Activated CD8-positive, alpha-beta T cell treated with anti-CD3 and anti-CD28 coated beads for 36 hours (primary cell): Measurements from ENCODE around the gene OR8B8. TPM values are rescaled to one million over a fixed set of nuclear protein-coding genes. Genes with fewer than 3 reads are reported as not detected.

Experiments
- ATAC-seq: fragments of 200-7000 bp; cut with Tn5 transposase; one replicate; pipeline ENCODE4 v1.10.0; 2021; ENCODE audit warnings: mild to moderate bottlenecking, moderate library complexity
- CTCF ChIA-PET: fragments of 350-600 bp; sonication (Branson Sonifier 250); formaldehyde crosslinking; loops from one replicate; lab custom pipeline; 2021; ENCODE audit warnings: antibody characterized with exemption; lab: Charles Lee
- POLR2A ChIA-PET: fragments of 350-600 bp; sonication (Branson Sonifier 250); formaldehyde crosslinking; loops from one replicate; lab custom pipeline; 2021; ENCODE audit warnings: antibody characterized with exemption; lab: Charles Lee
- DNase-seq: peaks from one replicate; pipeline ENCODE4 v3.0.0-alpha.2; 2020
- H3K27ac Mint-ChIP-seq: one replicate; pipeline ENCODE4 v1.8.0; 2021; ENCODE audit warnings: mild to moderate bottlenecking, mixed read lengths
- H3K27me3 Mint-ChIP-seq: one replicate; pipeline ENCODE4 v1.8.0; 2021; ENCODE audit warnings: mixed read lengths
- H3K36me3 Mint-ChIP-seq: one replicate; pipeline ENCODE4 v1.8.0; 2021; ENCODE audit warnings: low read depth, mixed read lengths
- H3K4me1 Mint-ChIP-seq: one replicate; pipeline ENCODE4 v1.8.0; 2021; ENCODE audit warnings: low read depth, mixed read lengths
- H3K4me3 Mint-ChIP-seq: one replicate; pipeline ENCODE4 v1.8.0; 2021; ENCODE audit warnings: mild to moderate bottlenecking, moderate library complexity, mixed read lengths
- H3K9me3 Mint-ChIP-seq: one replicate; pipeline ENCODE4 v1.8.0; 2021; ENCODE audit warnings: mixed read lengths
- CTCF ChIP-seq: fragments of 200-600 bp; IDR thresholded peaks from one replicate; pipeline ENCODE4 v1.8.0; 2022; ENCODE audit warnings: antibody characterized with exemption, mild to moderate bottlenecking
- intact Hi-C: fragments of 100-400 bp; cut with micrococcal nuclease; formaldehyde crosslinking; loops from one replicate; pipeline ENCODE4 v1.10.0; 2022
- total RNA-seq, 2 experiments: library from RNA; stranded (reverse); gene quantifications; one replicate each; pipeline ENCODE4 v1.2.3, GENCODE V29; 2021

The OR8B8 gene
- total RNA-seq, 2 experiments from 2014 or later: not detected

GRCh38 chr11:124434699-124435098, 10.8 kb downstream of the OR8B8 start:
- ChIA-PET POLR2A (no interaction called here), CTCF (no interaction called here)
- Mint-ChIP-seq H3K9me3 (no peaks in the 10 kb centered on the region), H3K27ac (no peak overlapping the region), H3K36me3 (no peaks in the 10 kb centered on the region), H3K27me3 (peaks cover 7% of the 10 kb centered on the region), H3K4me1 (no peaks in the 10 kb centered on the region), H3K4me3 (no peak overlapping the region)
- DNase-seq (no peak), ATAC-seq (no peak)
- intact Hi-C loops: no loop called here
- TF ChIP-seq CTCF: no peak

- ATAC-seq (no peak), DNase-seq (no peak)
- Mint-ChIP-seq H3K9me3 (peaks cover 2% of the 10 kb centered on the region), H3K36me3 (no peaks in the 10 kb centered on the region), H3K4me3 (no peak overlapping the region), H3K27ac (no peak overlapping the region), H3K4me1 (no peaks in the 10 kb centered on the region), H3K27me3 (no peaks in the 10 kb centered on the region)
- intact Hi-C loops: no loop called here
- TF ChIP-seq CTCF: no peak
- ChIA-PET POLR2A (no interaction called here), CTCF (interaction anchor here (2.2 kb wide), 1 partner anchor 27 kb away, joined by 12 read pairs; no protein-coding TSS in a partner anchor)
Measured at GRCh38 chr11:124429599-124429998, 15.9 kb downstream of the OR8B8 start.

GRCh38 chr11:124424384-124424921, 21.0 kb downstream of the OR8B8 start, which contains the start of gene OR8B4:
Gene OR8B4 (minus strand): TSS chr11:124424871. CDS start chr11:124424871, 0 bp downstream.
- no peak within 1 kb of the TSS for H3K27ac Mint-ChIP-seq
- ATAC-seq: no peak
- CTCF ChIA-PET: interaction anchor here (0.9 kb wide), 1 partner anchor 9 kb away, joined by 3 read pairs; no protein-coding TSS in a partner anchor

GRCh38 chr11:124421043-124421442, 24.5 kb downstream of the OR8B8 start:
- no peak overlapping the region for H3K4me3 Mint-ChIP-seq
- ATAC-seq (no peak), DNase-seq (no peak)
- POLR2A ChIA-PET: no interaction called here
- H3K9me3 Mint-ChIP-seq: no peaks in the 10 kb centered on the region
- intact Hi-C loops: no loop called here
- no peak overlapping the region for H3K27ac Mint-ChIP-seq
- H3K27me3 Mint-ChIP-seq: peaks cover 14% of the 10 kb centered on the region
- no peak for TF ChIP-seq CTCF
- CTCF ChIA-PET: interaction anchor here (1.2 to 2.3 kb wide), 2 partner anchors 19 to 164 kb away, joined by 4 to 6 read pairs; no protein-coding TSS in a partner anchor
- H3K4me1 Mint-ChIP-seq: no peaks in the 10 kb centered on the region
- no peaks in the 10 kb centered on the region for H3K36me3 Mint-ChIP-seq

More at GRCh38 chr11:124424384-124424921, 21.0 kb downstream of the OR8B8 start, which contains the start of gene OR8B4:
- Mint-ChIP-seq H3K36me3 (no peaks in the 10 kb centered on the region), H3K9me3 (no peaks in the 10 kb centered on the region), H3K4me3 (no peak within 1 kb of the TSS), H3K4me1 (no peaks in the 10 kb centered on the region), H3K27me3 (peaks cover 11% of the 10 kb centered on the region)
- intact Hi-C loops: no loop called here
- DNase-seq: no peak
- POLR2A ChIA-PET: no interaction called here
- TF ChIP-seq CTCF: no peak

- Mint-ChIP-seq H3K27me3 (peaks cover 8% of the 10 kb centered on the region), H3K27ac (no peak overlapping the region), H3K9me3 (no peaks in the 10 kb centered on the region), H3K4me1 (no peaks in the 10 kb centered on the region), H3K4me3 (no peak overlapping the region), H3K36me3 (no peaks in the 10 kb centered on the region)
- ChIA-PET POLR2A (no interaction called here), CTCF (interaction anchor here (0.7 to 1.8 kb wide), 10 partner anchors 9 to 348 kb away, joined by 3 to 16 read pairs (median 4); partner anchors contain the start of gene OR8B4)
- peak; percentile 82 for TF ChIP-seq CTCF
- no peak for ATAC-seq
- DNase-seq: no peak
- intact Hi-C loops: loop anchor here (2.0 kb wide), 1 partner anchor 171 kb away; no protein-coding TSS in a partner anchor
Measured at GRCh38 chr11:124415356-124415923, 30.1 kb downstream of the OR8B8 start.
